T47D (cell line): ENCODE measurements around the gene GRB2.

Experiments
- DNase-seq, 2 experiments: peaks; one replicate each; pipeline versions ENCODE4 v3.0.0 to v3.0.0-alpha.2; 2011 to 2012; ENCODE audit warnings: low read depth in 1 of 2, low spot score in 1 of 2
- JUND ChIP-seq: IDR thresholded peaks from 2 replicates; pipeline ENCODE4 v1.6.1; 2012; ENCODE audit warnings: low read depth
- in situ Hi-C: cut with HindIII; loops from 2 replicates; pipeline ENCODE4 v1.10.0; 2016; ENCODE audit warnings: low sequenced_read_pairs, low pct_unique_long_range_greater_than_20kb

The GRB2 gene

GRCh38 chr17:75433218-75433783, 27.8 kb upstream of the GRB2 start:
- no peak for TF ChIP-seq JUND
- DNase-seq = no peak
- in situ Hi-C loops = no loop called here

GRCh38 chr17:75430159-75430974, 24.9 kb upstream of the GRB2 start:
- no peak for TF ChIP-seq JUND
- in situ Hi-C loops = no loop called here
- DNase-seq = no peak

GRCh38 chr17:75428543-75429469, 23.3 kb upstream of the GRB2 start:
- in situ Hi-C loops = no loop called here
- no peak for DNase-seq
- TF ChIP-seq JUND = no peak

- no peak for TF ChIP-seq JUND
- DNase-seq = no peak
- in situ Hi-C loops = no loop called here
These were observed 13.1 kb upstream of the GRB2 start for GRCh38 chr17:75418531-75418930.

DNA sequence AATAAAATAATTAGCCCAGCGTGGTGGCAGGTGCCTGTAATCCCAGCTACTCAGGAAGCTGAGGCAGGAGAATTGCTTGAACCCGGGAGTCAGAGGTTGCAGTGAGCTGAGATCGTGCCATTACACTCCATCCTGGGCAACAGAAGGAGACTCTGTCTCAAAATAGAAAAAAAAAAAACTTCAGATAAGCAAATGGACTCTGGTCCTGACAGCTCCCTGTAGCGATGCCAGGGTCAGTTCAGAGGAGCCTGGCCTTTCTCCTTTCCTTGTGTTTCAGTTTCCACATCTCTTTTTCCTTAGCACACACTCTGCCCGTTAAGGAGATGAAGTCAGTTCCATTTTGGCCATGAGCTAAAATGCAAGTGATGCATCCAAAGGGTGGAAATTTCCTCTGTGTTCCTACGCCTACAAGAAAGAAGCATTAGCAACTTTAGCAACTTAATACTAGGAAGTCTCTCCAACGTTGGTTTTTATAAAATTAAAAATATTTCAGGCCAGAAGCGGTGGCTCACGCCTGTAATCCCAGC, 11.6 kb upstream of the GRB2 start:
- no peak for DNase-seq
- in situ Hi-C loops = no loop called here

DNA sequence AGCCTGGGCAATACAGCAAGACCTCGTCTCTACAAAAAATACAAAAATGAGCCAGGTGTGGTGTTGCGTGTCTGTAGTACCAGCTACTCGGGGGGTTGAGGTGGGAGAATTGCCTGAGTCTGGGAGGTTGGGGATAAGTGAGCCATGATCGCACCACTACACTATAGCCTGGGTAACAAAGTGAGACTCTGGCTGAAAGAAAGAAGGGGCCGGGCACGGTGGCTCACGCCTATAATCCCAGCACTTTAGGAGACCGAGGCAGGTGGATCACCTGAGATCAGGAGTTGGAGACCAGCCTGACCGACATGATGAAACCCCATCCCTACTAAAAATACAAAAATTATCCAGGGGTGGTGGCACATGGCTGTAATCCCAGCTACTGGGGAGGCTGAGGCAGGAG, 10.5 kb upstream of the GRB2 start:
- in situ Hi-C loops = no loop called here
- no peak for TF ChIP-seq JUND
- no peak for DNase-seq

More for the DNA sequence above, 11.6 kb upstream of the GRB2 start:
- no peak for TF ChIP-seq JUND

DNA sequence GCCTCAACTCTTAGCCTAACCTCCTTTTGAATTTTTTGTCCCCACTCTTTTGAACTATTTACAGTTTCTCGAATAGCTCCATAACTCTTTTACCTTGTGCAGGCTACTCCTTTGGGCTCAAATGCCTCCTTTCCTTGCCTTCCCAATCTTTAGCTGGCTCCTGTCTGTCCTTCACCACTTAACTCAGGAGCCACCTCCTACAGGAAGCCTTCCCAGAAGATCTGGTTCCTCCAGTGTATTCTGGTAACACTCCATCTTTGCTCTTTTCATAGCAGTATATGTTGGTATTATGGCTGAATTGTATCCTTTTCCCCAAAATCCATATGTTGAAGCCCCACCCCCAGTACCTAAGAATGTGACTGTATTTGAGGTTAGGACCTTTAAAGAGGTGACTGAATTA, 9.0 kb upstream of the GRB2 start:
- no peak for DNase-seq
- in situ Hi-C loops = no loop called here
- no peak for TF ChIP-seq JUND

DNA sequence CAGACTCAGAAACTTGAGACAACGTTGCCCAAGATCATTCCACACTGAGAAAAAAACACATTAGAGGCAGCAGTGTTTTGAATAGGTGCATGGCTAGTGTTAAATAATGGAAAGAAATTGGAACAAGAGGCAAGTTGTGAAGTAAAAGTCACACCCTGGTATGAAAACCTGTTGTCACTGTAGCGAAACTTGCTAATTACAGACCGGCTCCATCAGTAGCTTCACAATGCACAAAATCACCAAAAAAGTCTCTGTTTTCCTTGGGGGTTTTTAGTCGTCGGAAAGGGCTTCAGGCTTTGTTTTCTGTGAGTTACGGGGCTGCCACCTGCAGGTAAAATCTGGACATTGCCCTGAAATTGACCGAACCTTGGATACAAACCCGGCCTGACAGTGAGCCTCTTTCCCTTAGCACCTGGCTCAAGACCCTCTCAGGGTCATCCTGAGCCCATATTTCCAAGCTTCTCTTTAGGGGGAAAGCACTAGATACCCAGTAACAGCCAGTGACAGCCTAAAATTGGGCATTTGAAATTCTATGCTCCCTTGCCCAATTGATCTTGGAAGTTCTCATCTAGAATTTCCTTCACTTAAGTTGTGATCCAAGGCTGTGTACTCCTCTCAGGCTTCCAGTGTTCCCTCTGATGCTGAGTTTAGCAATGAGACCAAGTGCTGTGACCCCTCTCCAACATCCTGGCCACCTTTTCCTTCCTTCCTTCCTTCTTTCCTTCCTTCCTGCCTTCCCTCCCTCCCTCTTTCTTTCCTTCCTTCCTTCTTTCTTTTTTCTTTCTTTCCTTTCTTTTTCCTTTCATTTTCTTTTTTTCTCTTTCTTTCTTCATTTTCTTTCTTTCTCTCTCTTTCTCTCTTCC, 7.2 kb upstream of the GRB2 start:
- TF ChIP-seq JUND = no peak
- in situ Hi-C loops = no loop called here
- peak; percentile 64 to 89 for DNase-seq

DNA sequence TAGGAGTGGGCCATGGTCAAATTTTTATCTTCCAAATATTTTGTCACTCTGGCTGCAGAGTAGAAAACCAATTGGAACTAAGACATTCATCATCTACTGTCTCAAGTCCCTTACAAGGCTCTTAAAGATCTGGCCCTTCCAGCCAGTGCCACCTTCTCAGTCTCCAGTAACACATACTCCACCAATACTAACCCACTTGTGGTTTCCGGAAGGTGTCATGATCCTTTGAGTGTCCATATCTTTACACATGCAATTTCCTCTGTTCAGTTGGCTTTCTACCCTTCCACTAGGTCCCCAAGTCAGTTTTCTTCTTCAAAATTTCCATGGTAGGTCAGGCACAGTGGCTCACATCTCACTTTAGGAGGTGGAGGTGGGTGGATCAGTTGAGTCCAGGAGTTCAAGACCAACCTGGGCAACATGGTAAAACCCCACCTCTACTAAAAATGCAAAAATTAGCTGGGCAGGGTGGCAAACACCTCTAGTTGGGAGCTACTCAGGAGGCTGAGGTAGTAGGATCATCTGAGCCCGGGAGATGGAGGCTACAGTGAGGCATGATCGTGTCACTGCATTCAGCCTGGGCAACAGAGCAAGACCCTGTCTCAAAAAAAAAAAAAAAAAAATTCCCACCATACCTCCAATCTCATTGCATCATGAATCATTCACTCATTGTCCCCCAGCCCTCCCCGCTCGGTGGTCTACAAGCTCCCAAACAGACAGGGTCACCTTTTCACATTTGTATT, 6.0 kb upstream of the GRB2 start:
- TF ChIP-seq JUND = no peak
- in situ Hi-C loops = no loop called here
- DNase-seq = no peak

DNA sequence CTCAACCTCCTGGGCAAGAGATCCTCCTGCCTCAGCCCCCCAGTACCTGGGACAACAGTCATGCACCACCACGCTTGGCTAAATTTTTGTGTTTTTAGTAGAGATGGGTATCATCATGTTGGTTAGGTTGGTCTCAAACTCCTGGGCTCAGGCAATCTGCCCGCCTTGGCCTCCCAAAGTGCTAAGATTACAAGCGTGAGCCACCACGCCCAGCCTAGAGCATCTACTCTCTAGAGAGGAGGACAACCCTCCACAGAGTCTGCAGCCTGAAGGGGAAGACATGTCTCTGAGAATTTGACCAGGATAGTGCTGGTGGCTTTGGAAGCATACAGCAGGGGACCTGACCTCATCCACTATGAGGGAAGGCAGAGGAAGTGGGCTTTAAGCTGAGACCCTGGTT, 4.7 kb upstream of the GRB2 start:
- in situ Hi-C loops = no loop called here
- no peak for TF ChIP-seq JUND
- DNase-seq = no peak

GRCh38 chr17:75407655-75408352, 2.3 kb upstream of the GRB2 start:
- in situ Hi-C loops = no loop called here
- no peak for TF ChIP-seq JUND
- no peak for DNase-seq
